Amniotic stem cell (primary cell): ENCODE measurements around the gene NOL3.

Experiments used
- DNase-seq: peaks from one replicate; lab custom pipeline; 2025; lab: John Stamatoyannopoulos, UW

Gene NOL3

GRCh38 chr16:67206838-67207248 lies 36.5 kb downstream of the NOL3 start:
- no peak for DNase-seq

GRCh38 chr16:67207249-67208091 lies 37.1 kb downstream of the NOL3 start:
- DNase-seq = no peak

- no peak for DNase-seq
Measured at GRCh38 chr16:67208154-67208896, 38.0 kb downstream of the NOL3 start.

- DNase-seq = no peak
Measured at GRCh38 chr16:67209565-67209964, 39.2 kb downstream of the NOL3 start.

GRCh38 chr16:67210069-67210937 lies 40.0 kb downstream of the NOL3 start:
- DNase-seq = no peak

GRCh38 chr16:67211674-67212073 lies 41.3 kb downstream of the NOL3 start:
- DNase-seq = no peak

GRCh38 chr16:67212766-67213165 lies 42.4 kb downstream of the NOL3 start:
- no peak for DNase-seq

- DNase-seq = no peak
Measured at GRCh38 chr16:67213197-67214019, 43.1 kb downstream of the NOL3 start.

- DNase-seq = no peak
Measured at GRCh38 chr16:67215706-67216105, 45.4 kb downstream of the NOL3 start.

- no peak for DNase-seq
Measured at GRCh38 chr16:67216612-67217490, 46.5 kb downstream of the NOL3 start.

- DNase-seq = no peak
Measured at GRCh38 chr16:67223992-67224391, 53.7 kb downstream of the NOL3 start.
